RWPE1 (cell line): ENCODE measurements around the gene MARS1.

Source experiments
- CTCF ChIA-PET: fragments of 350-600 bp; sonication (Branson Sonifier 250); formaldehyde crosslinking; extraction: SDS; loops from one replicate; lab custom pipeline; 2021; lab: Yijun Ruan, JAX
- POLR2A ChIA-PET: fragments of 400-600 bp; formaldehyde crosslinking; extraction: SDS; loops from one replicate; lab custom pipeline; 2020; ENCODE audit warnings: antibody characterized with exemption; ENCODE audit not compliant: low non-redundant PET; lab: Yijun Ruan, JAX
- DNase-seq: peaks from one replicate; pipeline ENCODE4 v3.0.0; 2012; ENCODE audit warnings: low spot score
- H3K27ac ChIP-seq: fragments of 450-650 bp; 2 replicates; pipeline ENCODE4 v1.5.1; 2017
- CTCF ChIP-seq: fragments of 450-650 bp; conservative IDR thresholded peaks from 2 replicates; pipeline ENCODE4 v1.5.1; 2017; ENCODE audit warnings: low read depth, mild to moderate bottlenecking

The MARS1 gene

GRCh38 chr12:57465747-57466505 is 21.9 kb upstream of the MARS1 start:
- DNase-seq, result no peak
- CTCF ChIA-PET, result interaction anchor here (0.6 kb wide), 1 partner anchor 9 kb away, joined by 4 read pairs; no protein-coding TSS in a partner anchor
- POLR2A ChIA-PET, result no interaction called here
- no peak for TF ChIP-seq CTCF
- no peak overlapping the region for H3K27ac ChIP-seq

DNA sequence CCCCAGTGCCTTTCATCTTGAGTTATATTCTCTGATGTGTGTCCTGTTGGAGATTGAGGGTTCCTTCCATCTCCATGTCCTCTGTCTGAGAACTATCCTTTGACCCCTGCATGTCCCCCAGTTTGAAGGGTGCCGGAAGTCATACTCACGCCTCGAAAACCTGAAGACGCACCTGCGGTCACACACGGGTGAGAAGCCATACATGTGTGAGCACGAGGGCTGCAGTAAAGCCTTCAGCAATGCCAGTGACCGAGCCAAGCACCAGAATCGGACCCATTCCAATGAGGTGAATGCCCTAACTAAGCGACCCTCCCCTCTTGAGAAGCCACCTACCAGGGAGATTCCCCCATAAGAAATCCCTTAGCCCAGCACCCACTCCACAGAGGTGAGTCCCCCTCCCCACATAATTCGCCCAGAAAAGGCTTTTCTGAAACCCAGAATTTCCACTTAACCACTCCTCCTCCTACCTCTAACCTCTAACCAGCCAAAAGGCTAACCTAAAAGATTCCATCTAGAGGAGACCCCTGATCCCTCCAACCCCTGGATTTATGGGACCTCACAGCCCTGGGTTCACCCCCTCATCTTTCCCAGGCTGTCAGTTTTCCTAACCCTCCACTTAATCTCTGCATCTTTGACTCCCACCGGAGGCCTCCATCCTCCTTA is 20.5 kb upstream of the MARS1 start:
- DNase-seq, result no peak
- no peak for TF ChIP-seq CTCF
- ChIA-PET CTCF (no interaction called here), POLR2A (no interaction called here)
- H3K27ac ChIP-seq, result no peak overlapping the region

- CTCF ChIA-PET, result no interaction called here
- DNase-seq, result no peak
- TF ChIP-seq CTCF, result no peak
- H3K27ac ChIP-seq, result no peak overlapping the region
- POLR2A ChIA-PET, result no interaction called here
These were observed 20.0 kb upstream of the MARS1 start for GRCh38 chr12:57467915-57468314.

GRCh38 chr12:57469296-57470164 is 18.3 kb upstream of the MARS1 start:
- ChIA-PET POLR2A (no interaction called here), CTCF (no interaction called here)
- no peak for DNase-seq
- TF ChIP-seq CTCF, result no peak
- H3K27ac ChIP-seq, result no peak overlapping the region

GRCh38 chr12:57470286-57470969 is 17.4 kb upstream of the MARS1 start:
- TF ChIP-seq CTCF, result no peak
- DNase-seq, result no peak
- CTCF ChIA-PET, result no interaction called here
- H3K27ac ChIP-seq, result no peak overlapping the region
- POLR2A ChIA-PET, result no interaction called here
